Cortex of kidney (tissue), 1 donor: Measurements from ENCODE around the gene SPATS1.
"Not testable (repeated sequence)": the region's sequence is repeated elsewhere in the genome, so short reads cannot be mapped to it uniquely, and the experiment has no call there.

Experiments used
- DNase-seq: peaks from one replicate; lab custom pipeline; 2025; lab: John Stamatoyannopoulos, UW

Gene SPATS1

GRCh38 chr6:44311767-44312166 lies 30.7 kb upstream of the SPATS1 start:
- no peak for DNase-seq

- DNase-seq: peak; percentile 14
These were observed 29.3 kb upstream of the SPATS1 start, which contains the start of gene AARS2 for GRCh38 chr6:44312901-44313788. Gene AARS2, minus strand, starts transcription at chr6:44313347. Its CDS starts 24 bp downstream, at chr6:44313323.

GRCh38 chr6:44314657-44315056 lies 27.8 kb upstream of the SPATS1 start:
- DNase-seq: not testable (repeated sequence)

GRCh38 chr6:44315516-44315915 lies 26.9 kb upstream of the SPATS1 start:
- DNase-seq: no peak

- DNase-seq: no peak
These were observed 26.5 kb upstream of the SPATS1 start for GRCh38 chr6:44315951-44316350.

GRCh38 chr6:44316481-44316880 lies 26.0 kb upstream of the SPATS1 start:
- DNase-seq: no peak

GRCh38 chr6:44317136-44317631 lies 25.3 kb upstream of the SPATS1 start:
- DNase-seq: not testable (repeated sequence)

- DNase-seq: no peak
These were observed 21.2 kb upstream of the SPATS1 start for GRCh38 chr6:44321210-44321609.

- no peak for DNase-seq
These were observed 15.4 kb upstream of the SPATS1 start for GRCh38 chr6:44327096-44327495.

- DNase-seq: no peak
These were observed 14.7 kb upstream of the SPATS1 start for GRCh38 chr6:44327760-44328159.

- not testable (repeated sequence) for DNase-seq
These were observed 14.2 kb upstream of the SPATS1 start for GRCh38 chr6:44328203-44328602.

GRCh38 chr6:44329858-44330257 lies 12.6 kb upstream of the SPATS1 start:
- no peak for DNase-seq

GRCh38 chr6:44332585-44332984 lies 9.9 kb upstream of the SPATS1 start:
- no peak for DNase-seq

GRCh38 chr6:44333273-44333919 lies 9.1 kb upstream of the SPATS1 start:
- no peak for DNase-seq

GRCh38 chr6:44333942-44334341 lies 8.5 kb upstream of the SPATS1 start:
- no peak for DNase-seq

GRCh38 chr6:44335631-44336030 lies 6.8 kb upstream of the SPATS1 start:
- DNase-seq: no peak

- no peak for DNase-seq
These were observed 4.0 kb upstream of the SPATS1 start for GRCh38 chr6:44338228-44339122.

GRCh38 chr6:44339301-44339700 lies 3.1 kb upstream of the SPATS1 start:
- no peak for DNase-seq

- DNase-seq: no peak
These were observed 2.5 kb upstream of the SPATS1 start for GRCh38 chr6:44339763-44340625.

- no peak for DNase-seq
These were observed 1.2 kb upstream of the SPATS1 start for GRCh38 chr6:44341095-44341890.
